Gastroesophageal sphincter (tissue), 3 donors: ENCODE results near the gene OR13J1.

Source experiments
- POLR2A ChIP-seq, 2 donors: fragments of 450-650 bp; IDR thresholded peaks; one replicate each; pipeline ENCODE4 v1.6.1; 2017; ENCODE audit warnings: antibody characterized with exemption in 2 of 2, mild to moderate bottlenecking in 2 of 2, moderate library complexity in 1 of 2
- POLR2AphosphoS5 ChIP-seq: sonication (generic); formaldehyde crosslinking; IDR thresholded peaks from one replicate; pipeline ENCODE4 v1.6.1; 2017; ENCODE audit warnings: antibody characterized with exemption
- TF ChIP-seq, protein P1 (sequence below), 4 experiments: fragments of 200-600 bp in 2 of 4; fragments of 450-650 bp in 2 of 4; sonication (generic) in 1 of 4; IDR thresholded peaks; one replicate each; pipeline ENCODE4 v1.5.1; 2017 to 2019; ENCODE audit warnings: antibody characterized with exemption in 4 of 4, mild to moderate bottlenecking in 2 of 4, moderate library complexity in 2 of 4

DNA sequence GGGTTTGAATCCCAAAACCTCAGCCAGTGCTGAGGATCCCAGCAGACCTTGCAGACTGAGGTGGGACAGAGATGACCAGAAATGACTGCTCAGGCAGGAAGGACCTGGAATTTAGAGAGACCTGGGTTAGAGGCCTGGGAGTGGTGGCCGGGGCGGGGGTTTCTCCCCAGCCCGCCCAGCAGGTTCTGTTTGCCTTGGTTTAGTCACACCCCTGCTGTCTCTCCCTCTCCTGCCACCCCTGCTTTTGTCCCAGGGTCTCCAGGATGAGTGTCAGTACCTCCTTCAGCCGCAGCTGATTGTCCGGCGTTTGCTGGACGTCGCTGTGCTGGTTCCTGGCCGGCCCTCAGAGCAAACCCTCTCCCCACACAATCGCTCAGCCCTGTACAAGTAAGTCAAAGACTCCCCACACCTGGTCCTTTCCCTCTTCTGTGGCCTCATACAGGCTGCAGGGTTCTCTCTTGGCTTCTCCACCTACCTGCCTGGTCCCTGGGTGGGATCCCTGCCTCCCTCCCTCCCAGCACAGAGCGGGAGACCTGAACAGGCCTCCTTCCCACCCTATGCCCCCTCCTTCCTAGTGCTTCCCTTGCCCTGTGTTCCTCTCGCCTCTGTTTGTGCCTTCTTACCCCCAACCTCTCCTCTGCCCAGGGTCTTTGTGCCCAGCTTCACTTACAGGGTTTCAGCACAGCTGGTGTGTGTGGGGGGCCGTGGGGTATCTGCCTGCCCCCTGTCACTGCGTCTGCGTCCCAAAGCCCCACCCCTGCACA is 29.1 kb downstream of the OR13J1 start:
- TF ChIP-seq, protein P1, sequence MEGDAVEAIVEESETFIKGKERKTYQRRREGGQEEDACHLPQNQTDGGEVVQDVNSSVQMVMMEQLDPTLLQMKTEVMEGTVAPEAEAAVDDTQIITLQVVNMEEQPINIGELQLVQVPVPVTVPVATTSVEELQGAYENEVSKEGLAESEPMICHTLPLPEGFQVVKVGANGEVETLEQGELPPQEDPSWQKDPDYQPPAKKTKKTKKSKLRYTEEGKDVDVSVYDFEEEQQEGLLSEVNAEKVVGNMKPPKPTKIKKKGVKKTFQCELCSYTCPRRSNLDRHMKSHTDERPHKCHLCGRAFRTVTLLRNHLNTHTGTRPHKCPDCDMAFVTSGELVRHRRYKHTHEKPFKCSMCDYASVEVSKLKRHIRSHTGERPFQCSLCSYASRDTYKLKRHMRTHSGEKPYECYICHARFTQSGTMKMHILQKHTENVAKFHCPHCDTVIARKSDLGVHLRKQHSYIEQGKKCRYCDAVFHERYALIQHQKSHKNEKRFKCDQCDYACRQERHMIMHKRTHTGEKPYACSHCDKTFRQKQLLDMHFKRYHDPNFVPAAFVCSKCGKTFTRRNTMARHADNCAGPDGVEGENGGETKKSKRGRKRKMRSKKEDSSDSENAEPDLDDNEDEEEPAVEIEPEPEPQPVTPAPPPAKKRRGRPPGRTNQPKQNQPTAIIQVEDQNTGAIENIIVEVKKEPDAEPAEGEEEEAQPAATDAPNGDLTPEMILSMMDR (IDR thresholded peaks at IDR 0.05), result no peak
- TF ChIP-seq POLR2A (IDR thresholded peaks at IDR 0.05) (no peak), POLR2AphosphoS5 (no peak)
